ENCODE measurements around the gene EXOC4.
"Not testable (repeated sequence)": the region's sequence is repeated elsewhere in the genome, so short reads cannot be mapped to it uniquely, and the experiment has no call there.

Gene EXOC4

DNA sequence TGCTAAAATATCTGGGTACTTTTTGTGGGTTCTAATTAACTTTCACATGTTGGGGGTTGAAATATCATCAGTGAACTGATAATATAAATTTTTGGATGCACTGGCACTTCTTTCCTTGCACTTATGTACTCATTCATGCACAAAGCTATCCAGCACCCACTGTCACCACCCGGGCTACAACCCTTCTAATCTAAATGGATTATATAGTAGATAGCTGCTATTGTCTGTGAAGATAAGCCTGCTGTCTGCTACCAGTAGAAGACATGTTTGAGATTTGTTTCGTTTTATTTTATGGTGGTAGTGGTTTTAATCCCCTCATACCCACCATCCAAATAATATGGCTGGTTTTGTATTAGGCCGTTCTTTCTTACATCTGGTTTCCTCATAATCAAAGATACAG lies 520.7 kb downstream of the EXOC4 start:
- no peak for DNase-seq

DNA sequence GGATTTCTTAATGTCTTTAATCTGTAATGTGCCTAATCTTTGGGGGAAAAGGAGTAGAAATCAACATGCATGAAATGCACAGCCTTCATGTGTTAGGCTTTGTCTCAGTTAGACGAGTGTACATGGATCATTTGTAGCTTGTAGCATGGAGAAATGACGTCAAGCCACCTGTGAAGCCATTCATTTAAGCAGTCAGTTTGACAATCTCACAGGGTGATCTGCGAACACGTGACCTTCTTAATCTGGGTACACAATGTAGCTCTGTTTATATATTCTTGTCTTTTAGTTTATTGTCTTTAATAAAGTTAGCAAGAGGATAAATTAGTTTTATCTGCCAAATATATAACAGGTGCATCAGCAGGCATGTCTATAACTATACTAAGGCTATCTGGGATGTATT lies 522.3 kb downstream of the EXOC4 start:
- no peak for DNase-seq

DNA sequence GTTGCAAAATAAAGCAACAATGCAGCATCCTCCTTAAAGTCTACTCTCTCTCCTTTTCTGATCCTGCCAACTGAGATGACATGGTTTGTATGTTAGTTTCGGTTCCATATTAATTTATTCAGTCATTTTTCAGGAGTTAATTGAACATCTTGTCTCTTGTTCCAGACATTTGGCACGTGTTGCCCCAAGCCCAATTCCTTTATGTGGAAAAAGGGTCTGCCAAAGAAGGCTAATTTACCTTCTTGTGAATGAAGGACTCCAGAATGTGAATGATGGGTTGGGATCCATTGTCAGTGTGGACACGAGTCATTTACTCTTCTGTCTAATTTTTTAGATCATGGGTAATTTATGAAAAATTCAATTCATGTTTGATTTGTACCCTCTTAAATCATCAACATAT lies 523.4 kb downstream of the EXOC4 start:
- DNase-seq, result no peak

DNA sequence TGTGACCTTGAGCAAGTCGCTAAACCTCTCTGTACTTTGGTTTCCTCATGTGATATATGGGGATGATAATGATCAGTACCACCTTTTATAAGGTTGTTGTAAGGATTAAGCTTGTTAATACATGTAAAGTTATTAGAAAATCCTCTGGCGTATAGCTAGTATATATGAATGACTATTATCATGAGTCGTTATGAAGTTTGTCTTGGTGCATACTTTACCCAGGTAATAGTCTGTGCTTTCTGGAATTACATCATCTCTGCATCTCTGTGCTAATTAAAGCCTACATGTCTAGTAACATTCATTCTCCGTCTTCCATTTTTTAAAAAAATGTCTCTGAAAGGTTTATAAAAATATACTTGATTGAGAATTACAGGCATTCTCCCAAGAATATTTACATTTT lies 524.8 kb downstream of the EXOC4 start:
- DNase-seq, result no peak

DNA sequence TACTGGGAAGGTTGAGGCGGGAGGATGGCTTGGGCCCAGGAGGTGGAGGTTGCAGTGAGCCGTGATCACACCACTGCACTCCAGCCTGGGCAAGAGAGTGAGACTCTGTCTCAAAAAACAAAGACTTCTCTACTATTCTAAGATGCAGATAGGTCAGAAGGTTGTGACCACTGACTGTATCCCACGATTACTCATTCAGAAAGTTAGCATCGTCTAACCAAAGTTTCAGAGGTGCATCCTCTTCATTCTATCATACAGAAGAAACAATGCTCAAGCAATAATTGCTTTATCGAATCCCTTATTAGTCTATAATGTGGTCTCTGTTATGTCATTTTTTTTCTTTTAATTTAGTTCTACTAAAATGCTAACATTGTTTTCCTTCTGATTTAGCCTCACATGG lies 525.6 kb downstream of the EXOC4 start:
- DNase-seq, result no peak

DNA sequence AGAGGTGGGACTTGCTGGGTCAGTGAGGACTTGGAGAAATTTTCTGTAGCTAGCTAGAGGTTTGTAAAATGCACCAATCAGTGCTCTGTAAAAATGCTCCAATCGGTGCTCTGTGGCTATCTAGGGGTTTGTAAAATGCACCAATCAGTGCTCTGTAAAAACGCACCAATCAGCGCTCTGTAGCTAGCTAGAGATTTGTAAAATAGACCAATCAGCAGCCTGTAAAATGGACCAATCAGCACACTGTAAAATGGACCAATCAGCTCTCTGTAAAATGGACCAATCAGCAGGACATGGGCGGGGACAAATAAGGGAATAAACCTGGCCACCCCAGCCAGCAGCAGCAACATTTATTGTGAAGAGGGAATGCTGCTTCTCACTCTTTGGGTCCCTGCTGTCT lies 526.7 kb downstream of the EXOC4 start:
- not testable (repeated sequence) for DNase-seq

DNA sequence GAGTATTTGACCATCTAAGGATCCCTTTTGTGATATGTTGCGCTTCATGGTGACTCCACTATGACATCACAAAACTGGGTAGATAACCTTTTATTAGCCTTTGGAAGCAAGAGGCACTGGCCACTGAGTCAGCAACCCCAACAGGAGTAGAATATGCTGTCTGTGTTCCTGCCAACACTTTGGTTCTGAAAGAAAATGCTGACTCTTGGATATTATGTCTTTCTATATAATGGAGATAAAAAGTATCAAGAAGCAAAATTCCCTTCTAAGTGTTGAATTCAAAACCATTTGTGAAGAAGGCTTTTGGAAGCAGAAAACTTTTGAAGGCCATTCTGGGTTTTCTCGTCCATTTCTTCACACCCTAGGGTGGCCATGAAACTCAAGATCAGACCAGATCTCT lies 528.0 kb downstream of the EXOC4 start:
- no peak for DNase-seq

DNA sequence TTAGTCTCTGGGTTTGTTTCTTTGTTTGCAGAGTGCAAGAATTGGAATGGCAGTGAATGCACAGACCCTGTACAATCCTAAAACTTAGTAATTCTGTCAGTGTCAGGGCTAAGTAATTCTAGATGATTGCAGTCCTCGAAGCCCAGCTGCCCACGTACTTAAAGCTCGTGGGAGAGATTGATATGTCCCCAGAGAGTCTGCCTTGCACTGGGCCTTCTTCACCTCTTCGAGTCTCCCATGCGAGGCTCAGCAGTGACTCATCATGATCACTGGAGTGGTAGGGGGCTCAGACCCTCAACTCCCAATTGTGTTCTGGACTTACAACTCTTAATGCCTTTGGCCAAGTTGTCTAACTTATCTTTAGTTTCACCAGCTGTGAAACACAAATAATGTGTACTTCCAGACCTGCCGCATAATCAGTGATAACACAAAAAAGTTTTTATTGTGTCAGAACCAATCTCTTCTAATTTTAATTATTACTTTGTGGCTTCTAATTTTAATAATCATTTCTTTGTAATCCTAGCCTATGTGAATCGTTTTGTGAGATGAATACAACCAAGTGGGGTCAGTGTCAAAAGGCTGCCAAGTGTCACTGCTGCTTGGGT lies 528.7 kb downstream of the EXOC4 start:
- DNase-seq, result no peak

DNA sequence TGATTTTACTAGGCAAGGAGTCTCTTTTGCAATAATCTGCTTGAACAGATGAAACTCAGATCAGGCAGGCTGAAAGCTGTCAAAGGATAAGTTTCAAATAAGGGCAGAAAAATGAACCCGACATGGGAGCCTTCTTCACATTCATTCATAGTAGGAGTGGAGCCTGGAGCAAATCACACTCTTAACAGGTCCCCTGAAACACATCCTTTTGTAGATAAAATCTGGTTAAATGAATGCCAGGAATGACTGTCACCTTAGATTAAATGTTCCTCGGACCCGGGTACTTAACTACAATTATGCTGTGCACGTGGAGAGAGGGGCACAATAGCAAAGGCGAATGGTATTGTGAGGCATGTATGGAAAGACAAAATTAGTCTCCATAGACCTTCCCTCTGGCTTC lies 529.6 kb downstream of the EXOC4 start:
- DNase-seq, result no peak

DNA sequence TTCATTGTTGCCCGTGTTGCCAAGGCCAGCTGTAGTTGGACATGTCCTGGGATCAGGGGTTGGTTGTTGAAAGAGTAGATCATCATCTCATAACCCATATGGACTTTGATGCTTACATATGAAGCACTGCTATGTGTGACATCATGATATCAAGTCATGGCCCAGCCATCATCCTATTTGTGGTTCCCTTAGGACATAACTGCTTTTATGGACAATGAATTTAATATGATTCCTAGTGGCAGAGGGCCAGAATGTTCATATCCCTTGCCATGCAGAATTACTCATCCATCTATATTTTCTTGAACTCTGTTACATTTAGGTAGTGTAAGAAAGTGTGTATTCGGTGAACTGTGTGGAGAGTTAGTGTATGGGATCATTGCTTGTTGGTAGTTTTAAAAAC lies 530.4 kb downstream of the EXOC4 start:
- no peak for DNase-seq

DNA sequence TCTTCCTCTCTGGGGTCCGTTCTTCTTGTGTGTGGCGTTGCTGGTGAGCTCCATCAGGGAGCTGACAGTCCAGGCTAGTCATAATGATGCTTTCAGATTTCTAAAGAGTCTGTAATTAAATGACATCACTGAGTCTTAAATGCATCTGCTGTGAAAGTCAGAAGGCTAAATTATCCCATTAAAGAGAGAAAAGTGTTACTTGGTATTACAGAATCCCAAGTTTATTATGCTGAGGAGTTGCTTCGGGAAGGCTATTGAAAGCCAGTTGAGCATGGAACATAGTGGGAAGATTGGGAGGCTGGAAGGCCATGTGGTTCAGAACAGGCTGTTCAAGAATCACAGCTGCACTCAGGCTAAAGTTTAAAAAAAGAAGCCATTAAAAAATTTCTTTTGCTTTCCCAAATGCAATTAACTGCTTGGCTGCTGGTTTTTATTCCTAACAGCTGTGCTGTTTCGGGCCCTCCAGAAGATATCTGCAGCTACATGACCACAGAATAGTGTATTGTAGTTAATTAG lies 531.7 kb downstream of the EXOC4 start:
- DNase-seq, result no peak

DNA sequence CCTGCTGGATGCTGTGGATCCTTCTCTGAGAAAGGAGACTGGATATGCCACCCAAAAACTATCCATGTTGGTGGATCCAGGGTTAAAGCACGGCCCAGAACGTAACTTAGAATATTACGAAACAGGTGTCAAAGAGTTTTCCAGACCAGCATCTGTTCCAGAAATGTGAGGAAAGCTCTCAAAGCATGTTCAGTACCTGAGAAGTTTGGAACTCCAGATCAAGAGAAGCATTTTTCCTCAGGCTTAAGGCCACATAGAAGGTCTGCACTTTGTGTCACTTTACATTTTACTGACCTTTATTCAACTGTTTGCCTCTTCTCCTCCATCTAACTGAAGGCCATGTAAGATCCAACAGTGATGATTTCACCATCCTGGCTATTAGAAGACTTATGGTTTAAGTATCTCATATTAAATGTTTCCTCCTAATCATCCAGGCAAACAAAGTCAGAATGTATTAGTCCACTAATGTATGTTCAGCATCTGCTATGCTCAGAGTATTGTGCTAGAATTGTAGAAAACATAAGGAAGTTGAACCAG lies 533.6 kb downstream of the EXOC4 start:
- no peak for DNase-seq

DNA sequence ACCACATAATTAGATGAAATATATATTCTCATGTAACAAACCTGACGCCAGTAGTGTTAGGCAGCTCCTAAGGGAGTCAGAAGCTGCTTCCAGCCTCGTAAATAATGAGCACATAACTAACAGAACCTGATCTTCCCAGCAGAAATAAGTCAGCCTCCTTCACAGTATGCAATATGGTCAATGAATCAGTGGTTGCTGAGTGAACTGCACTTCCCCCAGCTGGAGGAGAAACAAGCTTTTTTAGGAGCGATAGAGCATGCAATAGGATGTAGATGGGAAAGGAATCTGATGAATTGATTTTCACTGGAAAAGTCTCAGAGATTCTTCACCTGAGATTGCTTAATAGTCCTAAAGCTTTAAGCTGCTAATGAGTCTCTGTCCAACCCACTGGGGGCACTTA lies 537.1 kb downstream of the EXOC4 start:
- DNase-seq, result no peak

DNA sequence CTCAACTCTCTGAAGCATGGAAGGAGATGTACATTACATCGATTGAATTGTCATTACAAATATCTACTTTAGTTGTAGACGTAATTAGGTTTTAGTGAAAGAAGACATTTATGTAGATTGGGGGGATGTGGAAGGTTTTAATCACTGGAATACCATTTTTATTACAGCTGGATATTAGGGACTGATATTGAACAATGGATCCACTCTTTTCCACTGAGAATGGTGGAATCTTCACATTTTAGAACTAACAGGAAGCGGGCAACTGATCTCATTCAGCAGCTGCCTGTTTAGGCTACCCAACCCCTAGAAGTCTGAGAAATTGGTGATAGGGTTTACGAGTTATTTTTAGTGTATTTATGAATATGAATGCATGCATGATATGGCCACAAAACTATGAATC lies 538.0 kb downstream of the EXOC4 start:
- no peak for DNase-seq

DNA sequence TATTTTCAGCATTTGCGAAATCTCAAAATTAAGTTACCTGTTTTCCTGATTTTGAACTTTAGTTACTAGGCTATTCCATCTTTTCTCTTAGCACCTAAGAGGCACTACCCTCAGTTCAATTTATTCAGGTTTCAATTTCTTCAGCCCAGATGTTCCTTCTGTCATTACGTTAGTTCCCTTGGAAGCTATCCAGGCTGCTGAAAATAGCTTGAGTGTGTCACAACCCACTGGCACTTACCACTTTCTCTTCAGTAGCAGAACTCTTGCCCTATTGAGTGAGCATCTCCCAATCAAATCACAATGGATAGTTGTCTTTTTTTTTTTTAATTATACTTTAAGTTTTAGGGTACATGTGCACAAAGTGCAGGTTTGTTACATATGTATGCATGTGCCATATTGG lies 541.6 kb downstream of the EXOC4 start:
- DNase-seq, result no peak

DNA sequence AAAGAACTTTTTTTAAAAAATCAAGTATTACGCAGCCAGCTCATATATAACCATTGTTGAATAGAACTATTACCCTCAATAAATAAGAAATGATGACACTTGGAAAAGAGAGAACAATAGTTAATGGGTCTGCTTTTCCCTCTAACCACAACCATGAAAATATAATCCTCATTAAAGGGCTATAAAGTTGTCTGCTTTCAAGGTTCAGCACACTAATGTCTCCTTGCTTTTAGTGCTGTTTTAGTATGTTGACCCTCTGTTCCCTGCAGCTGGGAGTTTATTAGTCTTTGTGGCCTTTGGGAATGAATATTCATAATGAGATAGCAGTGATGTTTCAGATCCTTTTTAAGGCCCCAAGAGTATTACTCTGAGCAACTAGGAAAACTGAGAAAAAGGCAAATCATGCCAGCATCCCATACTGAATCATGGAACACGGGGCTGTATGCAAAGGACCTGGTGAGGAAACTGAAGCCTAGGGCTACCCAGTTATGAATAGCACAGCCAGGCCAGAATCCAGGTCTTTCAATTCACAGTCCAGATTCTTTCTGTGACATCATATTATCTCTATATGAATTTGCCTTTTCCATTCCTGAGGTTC lies 542.3 kb downstream of the EXOC4 start:
- DNase-seq, result peak; percentile 28

DNA sequence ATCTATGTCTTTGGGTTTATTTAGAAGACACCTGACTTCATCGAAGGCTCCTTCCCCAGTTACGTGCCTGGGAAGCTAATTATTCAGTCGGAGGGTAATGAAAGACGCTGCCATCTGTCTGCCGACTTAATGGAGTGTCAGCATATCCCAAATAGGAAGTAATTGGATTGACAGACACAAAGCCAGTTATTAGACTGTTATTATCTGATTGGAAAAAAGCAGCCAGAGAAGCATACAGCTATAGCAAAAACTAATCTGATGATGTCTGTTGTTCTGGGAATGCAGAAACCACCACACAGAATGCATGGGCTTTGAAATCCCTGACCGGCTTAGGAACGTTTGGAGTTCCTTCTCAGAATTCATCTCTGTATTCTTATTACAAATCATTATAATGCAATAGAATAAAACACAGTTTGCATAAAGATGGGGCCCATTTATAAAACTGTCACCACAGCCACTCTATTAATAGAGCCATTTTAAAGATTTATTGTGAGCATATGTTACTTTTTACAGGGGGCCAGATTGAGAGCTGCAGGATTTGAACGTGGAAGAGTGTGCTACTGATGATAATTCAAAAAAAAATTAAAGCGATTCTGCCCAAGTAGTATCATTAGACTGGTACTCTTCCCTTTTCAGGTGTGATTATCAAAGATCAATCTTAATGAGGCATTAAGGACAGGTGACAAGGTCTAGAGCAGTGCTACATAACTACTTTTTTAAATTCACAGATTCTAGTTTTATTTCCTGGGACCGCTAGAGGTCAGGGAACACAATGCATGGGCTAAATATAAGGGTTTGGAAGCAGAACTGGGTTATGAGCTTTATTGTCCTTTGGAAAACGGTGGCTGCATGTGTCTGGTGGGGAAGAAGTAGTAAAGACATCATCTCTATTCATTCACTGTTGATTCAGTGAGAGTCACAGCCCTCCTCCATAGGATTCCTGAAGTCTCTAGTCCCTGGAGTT lies 544.2 kb downstream of the EXOC4 start:
- DNase-seq, result no peak

DNA sequence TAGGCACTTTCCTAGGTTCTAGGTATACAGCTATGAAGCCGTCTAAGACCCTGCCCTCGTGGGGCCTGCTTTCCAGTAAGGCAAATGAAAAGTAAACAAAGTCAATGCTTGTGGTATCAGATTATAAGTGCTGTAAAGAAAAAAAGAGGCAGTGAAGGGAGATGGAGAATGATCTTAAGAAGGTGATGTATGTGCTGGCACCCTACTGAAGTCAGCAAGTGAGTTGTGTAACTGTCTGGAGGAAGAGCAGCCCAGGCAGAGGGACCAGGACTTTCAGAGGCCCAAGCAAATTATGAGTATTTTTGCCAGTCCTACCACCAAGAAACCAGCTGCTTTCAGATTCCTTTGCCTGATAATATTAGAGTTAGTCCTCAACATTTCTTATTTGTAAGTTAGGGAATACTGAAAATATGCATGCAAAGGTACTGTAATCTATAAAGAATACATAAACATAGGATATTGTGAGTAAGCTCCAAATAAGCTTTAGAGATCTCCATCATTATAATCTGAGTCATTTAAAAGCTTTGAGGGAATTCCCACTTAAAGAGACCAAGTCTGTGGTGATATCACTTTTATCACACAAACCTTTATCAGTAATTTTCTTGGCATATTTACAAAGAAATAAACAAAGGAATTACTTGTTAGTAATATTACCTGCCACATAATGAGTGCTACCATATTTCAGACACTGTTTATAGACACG lies 545.1 kb downstream of the EXOC4 start:
- no peak for DNase-seq

DNA sequence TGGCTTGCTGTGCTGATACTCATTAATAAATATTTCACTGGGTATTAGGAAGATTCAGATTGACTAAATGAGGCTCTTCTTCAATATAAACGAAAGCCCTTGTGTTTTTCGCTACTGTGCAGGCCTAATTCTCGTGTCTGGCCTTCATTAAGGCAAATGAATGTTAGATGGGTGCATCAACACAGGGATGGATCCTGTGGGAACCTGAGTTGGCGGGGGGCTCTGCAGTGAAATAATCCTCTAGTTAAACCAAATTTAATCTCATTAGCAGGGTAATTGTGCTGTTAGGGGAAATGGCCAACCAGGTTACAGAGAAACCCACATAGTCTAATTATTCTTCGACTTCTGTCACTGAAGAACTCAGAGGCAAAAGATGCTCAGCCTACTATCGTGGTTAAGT lies 548.5 kb downstream of the EXOC4 start:
- no peak for DNase-seq

DNA sequence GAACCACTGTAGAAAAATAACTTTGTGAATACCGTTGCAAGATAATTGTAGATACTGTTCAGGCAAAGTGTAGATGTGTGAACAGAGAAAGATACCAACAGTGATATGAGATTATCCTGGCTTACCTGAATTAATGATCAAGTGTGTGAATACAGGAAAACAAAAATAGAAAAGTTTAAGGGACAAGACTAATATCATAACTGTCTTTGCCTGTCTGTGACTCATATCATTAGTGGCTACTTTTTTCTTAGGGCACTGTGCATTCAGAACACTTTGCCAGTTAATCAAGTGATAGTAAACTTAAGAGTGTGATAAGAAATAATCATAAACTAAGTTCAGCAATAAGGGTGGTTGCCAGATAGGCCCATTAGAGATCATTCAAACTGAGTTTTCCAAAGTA lies 551.2 kb downstream of the EXOC4 start:
- DNase-seq, result no peak

DNA sequence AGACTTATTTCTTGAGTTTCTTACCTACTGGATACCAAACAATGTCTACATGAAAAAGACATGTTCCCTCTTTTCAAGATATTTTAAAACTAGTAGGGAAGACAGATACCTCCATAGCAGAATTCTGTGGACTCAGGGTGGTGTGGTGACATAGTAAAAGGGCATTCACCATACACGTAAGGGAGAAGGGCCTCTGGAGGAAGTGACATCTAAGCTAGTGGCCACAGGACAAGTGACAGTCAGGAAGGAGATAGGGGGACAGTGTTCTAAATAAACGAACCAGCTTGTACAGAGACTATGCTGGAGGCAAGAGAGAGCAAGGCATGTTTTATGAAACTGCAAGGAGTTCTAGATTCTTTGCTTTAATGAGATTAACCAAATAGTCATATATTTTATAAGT lies 552.5 kb downstream of the EXOC4 start:
- no peak for DNase-seq

DNA sequence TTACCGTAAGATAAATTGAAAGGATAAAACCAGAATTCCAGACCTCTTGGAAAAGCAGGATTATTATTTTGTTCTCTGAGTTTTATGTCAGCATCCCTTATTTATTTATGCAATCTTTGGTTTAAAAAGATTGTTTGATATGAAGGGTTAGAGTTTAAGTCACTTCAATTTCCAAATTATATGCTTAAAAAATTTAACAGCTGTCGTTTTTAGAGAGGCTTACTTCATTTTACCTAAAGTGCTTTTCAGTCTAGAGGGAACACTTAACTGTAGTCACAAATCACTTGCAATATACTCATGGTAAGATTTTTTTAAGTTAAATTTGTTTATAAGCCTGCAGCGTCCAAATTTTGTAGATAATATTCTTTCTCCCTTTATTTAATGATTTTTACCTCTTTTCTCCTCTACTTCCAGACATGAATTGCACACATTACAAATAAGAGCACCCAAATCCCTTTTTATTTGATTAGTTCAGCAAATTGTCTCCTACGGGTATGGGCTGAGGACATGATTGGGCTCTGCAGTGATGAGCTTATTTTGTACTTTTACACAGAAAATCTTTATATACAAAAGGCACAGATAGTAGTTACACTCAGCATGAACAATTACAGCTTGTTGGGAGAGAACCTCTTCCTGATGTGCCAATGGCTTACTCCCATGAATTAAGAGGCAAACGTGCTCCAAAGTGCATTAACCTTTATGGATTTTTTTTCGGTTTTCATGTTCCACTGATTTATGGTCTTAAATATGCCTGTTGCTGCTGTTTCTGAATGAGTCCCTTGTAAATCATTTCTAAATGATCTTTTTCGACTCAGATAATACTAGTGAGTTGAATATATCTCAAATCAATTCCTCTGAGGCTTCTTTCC lies 555.0 kb downstream of the EXOC4 start:
- no peak for DNase-seq
